Fibroblast of the aortic adventitia (primary cell): Measurements from ENCODE around the gene IRAK2. TPM values are rescaled to one million over a fixed set of nuclear protein-coding genes. Genes with fewer than 3 reads are reported as not detected.

Source experiments
- DNase-seq: peaks from one replicate; pipeline ENCODE4 v3.0.0-alpha.2; 2010; ENCODE audit warnings: low read depth
- H3K4me3 ChIP-seq: 2 replicates; pipeline ENCODE4 v1.5.1; 2011; ENCODE audit warnings: low read depth, mild to moderate bottlenecking, control low read depth, low read length, moderate library complexity
- total RNA-seq: library from RNA; depleted of rRNA; stranded (reverse); fragments of >200 nt; gene quantifications from 2 replicates; pipeline ENCODE4 v1.2.3, GENCODE V29; 2012; ENCODE audit warnings: low replicate concordance
- TF ChIP-seq, protein P1 (sequence below): IDR thresholded peaks from 2 replicates; pipeline ENCODE4 v1.5.1; 2011; ENCODE audit warnings: mild to moderate bottlenecking, low read length, control low read depth, inconsistent platforms; ENCODE audit not compliant: insufficient read depth

Gene IRAK2
- total RNA-seq, 1 donor: 9.1 TPM

DNA sequence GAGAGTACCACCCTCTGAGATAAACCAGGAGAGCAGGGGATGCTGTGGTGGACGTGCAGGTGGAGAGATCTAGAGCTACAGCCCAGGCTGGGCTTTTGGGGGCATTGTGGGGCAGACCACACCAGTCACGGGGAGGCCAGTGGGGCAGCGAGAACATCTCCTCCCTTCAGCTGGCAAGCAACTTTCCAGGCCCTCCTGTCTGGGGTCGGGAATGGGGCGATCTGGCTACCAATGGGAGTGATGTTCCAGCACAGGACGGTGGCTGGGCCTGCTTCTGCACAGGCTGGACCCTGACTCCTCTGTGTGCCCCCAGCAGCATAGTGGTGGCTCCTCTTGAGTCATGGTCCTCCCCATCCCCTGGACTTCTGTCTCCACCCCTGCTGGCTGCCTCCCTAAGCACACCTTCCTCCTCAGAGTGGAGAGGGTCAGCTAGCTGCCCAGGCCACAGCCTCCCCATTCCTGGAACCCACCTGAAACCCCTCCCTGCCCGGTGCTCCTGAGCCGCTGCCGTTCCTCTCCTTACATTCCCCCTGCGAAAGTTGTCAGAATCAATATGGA lies 16.1 kb downstream of the IRAK2 start:
- no peak for DNase-seq
- H3K4me3 ChIP-seq: no peak overlapping the region
- TF ChIP-seq, protein P1, sequence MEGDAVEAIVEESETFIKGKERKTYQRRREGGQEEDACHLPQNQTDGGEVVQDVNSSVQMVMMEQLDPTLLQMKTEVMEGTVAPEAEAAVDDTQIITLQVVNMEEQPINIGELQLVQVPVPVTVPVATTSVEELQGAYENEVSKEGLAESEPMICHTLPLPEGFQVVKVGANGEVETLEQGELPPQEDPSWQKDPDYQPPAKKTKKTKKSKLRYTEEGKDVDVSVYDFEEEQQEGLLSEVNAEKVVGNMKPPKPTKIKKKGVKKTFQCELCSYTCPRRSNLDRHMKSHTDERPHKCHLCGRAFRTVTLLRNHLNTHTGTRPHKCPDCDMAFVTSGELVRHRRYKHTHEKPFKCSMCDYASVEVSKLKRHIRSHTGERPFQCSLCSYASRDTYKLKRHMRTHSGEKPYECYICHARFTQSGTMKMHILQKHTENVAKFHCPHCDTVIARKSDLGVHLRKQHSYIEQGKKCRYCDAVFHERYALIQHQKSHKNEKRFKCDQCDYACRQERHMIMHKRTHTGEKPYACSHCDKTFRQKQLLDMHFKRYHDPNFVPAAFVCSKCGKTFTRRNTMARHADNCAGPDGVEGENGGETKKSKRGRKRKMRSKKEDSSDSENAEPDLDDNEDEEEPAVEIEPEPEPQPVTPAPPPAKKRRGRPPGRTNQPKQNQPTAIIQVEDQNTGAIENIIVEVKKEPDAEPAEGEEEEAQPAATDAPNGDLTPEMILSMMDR: no peak

DNA sequence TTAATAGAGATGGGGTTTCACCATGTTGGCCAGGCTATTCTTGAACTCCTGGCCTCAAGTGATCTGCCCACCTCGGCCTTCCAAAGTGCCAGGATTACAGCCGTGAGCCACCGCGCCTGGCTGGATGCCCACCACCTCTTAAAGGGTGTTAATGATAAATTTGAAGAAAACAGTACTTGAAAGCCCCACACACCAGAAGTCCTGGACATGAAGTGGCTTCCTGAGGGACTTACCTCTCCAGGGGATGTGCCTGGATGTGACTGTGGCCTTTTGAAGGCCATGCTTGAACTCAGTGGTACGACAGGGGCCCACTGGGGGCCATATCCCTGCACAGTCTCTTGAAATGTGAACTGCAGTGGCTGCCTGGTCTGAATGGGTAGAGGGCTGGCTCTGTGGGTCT lies 18.2 kb downstream of the IRAK2 start:
- TF ChIP-seq, protein P1: no peak
- no peak overlapping the region for H3K4me3 ChIP-seq
- DNase-seq: no peak

DNA sequence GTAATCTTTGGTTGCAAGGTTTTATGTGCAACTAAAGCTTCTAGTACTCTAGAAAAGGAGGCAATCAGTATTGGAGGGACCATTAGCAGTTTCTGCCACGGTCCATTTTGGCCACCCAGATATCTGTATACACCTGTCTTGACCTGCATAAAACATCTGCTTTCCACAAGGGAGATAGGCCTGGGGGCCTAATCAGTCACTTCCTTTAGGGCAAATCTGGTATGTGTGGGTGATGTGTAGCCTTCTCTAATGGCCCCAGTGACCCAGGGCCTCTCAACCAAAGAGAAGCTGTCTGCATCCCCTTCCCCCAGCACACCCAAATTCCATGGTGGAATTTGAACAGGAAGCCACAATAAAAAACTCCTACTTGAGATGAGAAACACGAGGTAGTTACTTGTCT lies 19.5 kb downstream of the IRAK2 start:
- DNase-seq: no peak
- TF ChIP-seq, protein P1: no peak
- no peak overlapping the region for H3K4me3 ChIP-seq

DNA sequence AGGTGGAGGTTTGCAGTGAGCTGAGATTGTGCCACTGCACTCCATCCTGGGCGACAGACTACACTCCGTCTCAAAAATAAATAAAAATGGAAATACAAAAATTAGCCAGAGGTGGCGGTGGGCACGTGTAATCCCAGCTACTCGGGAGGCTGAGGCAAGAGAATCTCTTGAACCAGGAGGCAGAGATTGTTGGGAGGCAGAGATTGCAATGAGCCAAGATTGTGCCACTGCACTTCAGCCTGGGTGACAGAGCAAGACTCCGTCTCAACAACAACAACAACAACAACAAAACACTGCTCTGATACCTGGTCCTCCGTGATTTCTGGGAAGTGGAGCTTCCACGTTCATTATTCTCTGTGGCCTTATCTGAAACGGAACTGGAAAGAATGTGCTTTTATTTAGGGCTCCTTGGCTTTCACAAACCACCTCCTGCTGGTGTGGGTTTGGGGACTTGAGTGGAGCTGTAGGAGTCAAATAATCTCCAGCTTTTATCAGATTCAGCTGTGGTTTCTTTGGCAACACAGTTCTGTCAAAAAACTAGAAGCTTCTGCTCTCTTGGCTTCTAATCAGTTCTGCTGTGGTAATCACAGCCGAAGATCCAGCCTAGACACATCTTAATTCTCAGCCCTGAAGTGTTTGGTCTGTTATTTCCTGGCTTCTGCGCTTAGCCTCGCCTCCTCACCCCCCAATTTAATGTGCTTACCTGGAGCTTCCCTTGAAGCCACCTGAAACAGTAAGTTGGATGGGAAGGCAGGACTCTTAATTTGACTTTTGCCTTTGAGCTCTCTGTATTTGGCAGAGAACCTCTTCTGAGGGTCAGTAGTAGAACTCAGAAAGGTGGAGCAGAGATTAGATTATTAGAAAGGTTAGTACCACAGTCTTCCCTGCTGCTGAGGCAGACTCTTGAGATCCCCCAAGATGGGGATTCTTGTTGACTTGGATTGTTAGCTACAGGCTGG lies 21.4 kb downstream of the IRAK2 start:
- H3K4me3 ChIP-seq: no peak overlapping the region
- peak; percentile 84 for DNase-seq
- TF ChIP-seq, protein P1: no peak

DNA sequence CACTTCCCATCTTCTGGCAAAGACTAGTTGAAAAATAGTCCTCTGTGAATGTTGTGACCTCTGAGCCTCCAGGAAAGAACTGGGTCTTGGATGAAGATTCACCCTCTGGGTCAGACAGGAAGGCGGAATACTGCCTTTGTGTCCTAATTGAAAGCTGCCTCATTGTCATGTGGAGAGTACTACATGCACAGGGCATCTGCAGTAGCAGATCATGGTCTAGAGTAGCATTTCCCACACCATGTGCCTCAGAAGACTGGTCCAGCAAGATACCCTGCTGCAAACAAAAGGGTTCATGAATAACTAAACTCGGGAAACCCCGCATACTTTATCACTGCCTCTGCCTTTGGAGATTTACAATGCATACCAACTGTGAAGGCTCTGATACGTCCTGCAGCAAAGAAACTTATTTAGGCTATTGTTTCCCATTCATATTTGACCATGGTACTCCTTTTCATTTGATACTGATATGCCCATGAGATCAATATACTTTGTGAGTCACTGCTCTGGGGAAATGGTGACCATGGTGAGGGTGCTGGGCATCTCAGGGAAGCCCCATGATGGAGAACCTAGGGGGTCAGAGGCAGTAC lies 22.7 kb downstream of the IRAK2 start:
- TF ChIP-seq, protein P1: no peak
- DNase-seq: no peak
- H3K4me3 ChIP-seq: no peak overlapping the region

DNA sequence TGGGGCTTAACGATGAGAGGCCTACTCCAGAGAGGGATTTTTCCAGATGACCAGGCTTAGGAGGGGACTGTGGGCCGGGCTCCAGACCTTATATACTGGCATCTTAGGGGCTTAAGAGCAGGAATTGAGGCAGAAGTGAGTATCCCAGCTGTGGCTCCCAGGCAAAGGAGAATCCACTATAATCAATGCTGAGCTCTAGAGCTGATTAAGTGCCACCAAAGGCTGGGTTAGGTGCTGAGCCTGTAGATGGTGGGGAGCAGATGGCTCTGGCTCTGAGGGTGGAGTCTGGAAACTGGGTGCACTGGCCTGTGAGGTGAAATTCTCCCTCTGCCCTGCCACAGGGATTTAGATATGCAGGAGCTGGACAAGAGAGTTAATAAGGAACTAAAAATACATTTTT lies 23.2 kb downstream of the IRAK2 start:
- TF ChIP-seq, protein P1: no peak
- DNase-seq: no peak
- H3K4me3 ChIP-seq: no peak overlapping the region
